ENCODE results near the gene S100A9. TPM values are rescaled to one million over a fixed set of nuclear protein-coding genes. Genes with fewer than 3 reads are reported as not detected.

The S100A9 gene
- total RNA-seq, 1 experiment from 2014 or later, result not detected

DNA sequence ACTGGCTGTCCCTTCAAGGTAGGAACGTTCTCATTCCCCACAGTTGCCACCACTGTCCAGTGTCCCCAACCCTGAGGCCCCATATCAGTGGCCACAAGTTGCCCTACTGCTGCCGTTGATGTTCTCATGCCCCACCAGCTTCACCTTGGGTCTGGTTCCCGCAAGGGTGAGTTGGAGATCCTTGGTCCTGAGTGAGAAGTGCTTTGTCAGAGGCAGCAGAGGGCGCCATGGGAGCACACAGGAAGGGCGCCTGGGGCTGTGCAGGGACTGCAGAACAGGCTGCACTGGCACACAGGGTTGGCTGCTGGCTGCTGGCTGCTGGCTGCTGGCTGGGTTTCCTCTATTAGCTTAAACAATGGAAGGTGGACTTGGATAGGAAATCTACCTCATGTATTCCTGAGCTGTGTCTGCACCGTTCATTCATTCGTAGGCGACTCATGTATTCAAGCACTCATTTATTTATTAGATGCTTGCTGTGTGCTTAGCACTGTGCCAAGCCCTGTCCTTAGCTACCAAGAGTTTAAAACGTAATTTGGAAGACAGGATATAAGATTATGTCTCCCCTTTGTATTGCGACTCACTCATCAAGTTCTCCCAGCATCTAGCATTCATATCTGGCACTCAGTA lies 2.1 kb upstream of the S100A9 start:
- Histone ChIP-seq H4K5ac (ENCODE audit: insufficient read length, low read depth, low read length) (no peak overlapping the region), H3K27ac (ENCODE audit: insufficient read length, low read depth, low read length) (no peak overlapping the region), H2BK120ac (ENCODE audit: low read depth, low read length, poor library complexity, severe bottlenecking) (no peak overlapping the region), H3K56ac (ENCODE audit: insufficient read length, low read depth, low read length) (no peak overlapping the region), H3K79me2 (ENCODE audit: insufficient read depth, low read length) (no peaks in the 10 kb centered on the region), H2AK5ac (ENCODE audit: insufficient read length, low read length) (no peak overlapping the region), H3K18ac (ENCODE audit: insufficient read length, low read depth, low read length) (no peak overlapping the region), H2BK20ac (ENCODE audit: low read depth, low read length, poor library complexity, severe bottlenecking) (no peak overlapping the region), H2AFZ (ENCODE audit: low read length) (no peak overlapping the region), H4K8ac (replicated peaks; ENCODE audit: insufficient read length, low read depth, low read length) (no peak overlapping the region), H4K20me1 (ENCODE audit: control insufficient read depth, insufficient read depth, insufficient read length) (no peaks in the 10 kb centered on the region), H3K79me1 (ENCODE audit: insufficient read depth, low read depth, low read length, poor library complexity, severe bottlenecking) (no peaks in the 10 kb centered on the region), H3K14ac (ENCODE audit: insufficient read depth, low read length) (no peak overlapping the region), H3K9me3 (ENCODE audit: control insufficient read depth, low read depth, low read length) (no peaks in the 10 kb centered on the region), H3K4ac (ENCODE audit: low read depth, low read length) (no peak overlapping the region), H3K27me3 (ENCODE audit: insufficient read depth, low read length) (no peaks in the 10 kb centered on the region), H2BK15ac (ENCODE audit: low read depth, low read length) (no peak overlapping the region), H4K91ac (ENCODE audit: insufficient read length, low read depth, low read length) (no peak overlapping the region), H3K9ac (ENCODE audit: extremely low read depth, insufficient read length, low read length) (no peak overlapping the region), H3K23me2 (ENCODE audit: insufficient read length, low read depth, low read length, poor library complexity, severe bottlenecking) (no peaks in the 10 kb centered on the region), H2BK12ac (ENCODE audit: insufficient read length, low read depth, low read length) (no peak overlapping the region), H2BK5ac (ENCODE audit: insufficient read length, low read length) (no peak overlapping the region), H3K23ac (ENCODE audit: insufficient read length, low read depth, low read length) (no peak overlapping the region), H3T11ph (ENCODE audit: low read length) (no peak overlapping the region), H3K4me1 (ENCODE audit: insufficient read depth, low read length) (no peaks in the 10 kb centered on the region), H3K4me2 (ENCODE audit: insufficient read depth, insufficient read length, low read length) (no peak overlapping the region)
- Mint-ChIP-seq H3K4me1 (no peaks in the 10 kb centered on the region), H3K27ac (no peak overlapping the region), H3K27me3 (ENCODE audit: low read depth) (peaks cover 4% of the 10 kb centered on the region), H3K4me3 (no peak overlapping the region), H3K9me3 (peaks cover 0 to 4% of the 10 kb centered on the region in 2 experiments; a peak in 2 of 5 replicates), H3K36me3 (ENCODE audit: insufficient read depth in 1 of 3, low read depth in 3 of 3) (no peaks in the 10 kb centered on the region)
- TF ChIP-seq, protein P1, sequence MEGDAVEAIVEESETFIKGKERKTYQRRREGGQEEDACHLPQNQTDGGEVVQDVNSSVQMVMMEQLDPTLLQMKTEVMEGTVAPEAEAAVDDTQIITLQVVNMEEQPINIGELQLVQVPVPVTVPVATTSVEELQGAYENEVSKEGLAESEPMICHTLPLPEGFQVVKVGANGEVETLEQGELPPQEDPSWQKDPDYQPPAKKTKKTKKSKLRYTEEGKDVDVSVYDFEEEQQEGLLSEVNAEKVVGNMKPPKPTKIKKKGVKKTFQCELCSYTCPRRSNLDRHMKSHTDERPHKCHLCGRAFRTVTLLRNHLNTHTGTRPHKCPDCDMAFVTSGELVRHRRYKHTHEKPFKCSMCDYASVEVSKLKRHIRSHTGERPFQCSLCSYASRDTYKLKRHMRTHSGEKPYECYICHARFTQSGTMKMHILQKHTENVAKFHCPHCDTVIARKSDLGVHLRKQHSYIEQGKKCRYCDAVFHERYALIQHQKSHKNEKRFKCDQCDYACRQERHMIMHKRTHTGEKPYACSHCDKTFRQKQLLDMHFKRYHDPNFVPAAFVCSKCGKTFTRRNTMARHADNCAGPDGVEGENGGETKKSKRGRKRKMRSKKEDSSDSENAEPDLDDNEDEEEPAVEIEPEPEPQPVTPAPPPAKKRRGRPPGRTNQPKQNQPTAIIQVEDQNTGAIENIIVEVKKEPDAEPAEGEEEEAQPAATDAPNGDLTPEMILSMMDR (conservative IDR thresholded peaks at IDR 0.05), result peak; percentile 76
- WGBS (ENCODE audit: extremely low coverage, insufficient read length, low lambda C conversion rate), result no CpG with 5 or more reads among the region's 10 CpGs
- peak; percentile 86 for DNase-seq

Data from H9 (cell line).